Measurements from ENCODE around the gene UGT2B11.
A peak's percentile ranks its signal among the peaks of the same experiment; 100 is the strongest.
"Not testable (repeated sequence)": the region's sequence is repeated elsewhere in the genome, so short reads cannot be mapped to it uniquely, and the experiment has no call there.

UGT2B11 gene

DNA sequence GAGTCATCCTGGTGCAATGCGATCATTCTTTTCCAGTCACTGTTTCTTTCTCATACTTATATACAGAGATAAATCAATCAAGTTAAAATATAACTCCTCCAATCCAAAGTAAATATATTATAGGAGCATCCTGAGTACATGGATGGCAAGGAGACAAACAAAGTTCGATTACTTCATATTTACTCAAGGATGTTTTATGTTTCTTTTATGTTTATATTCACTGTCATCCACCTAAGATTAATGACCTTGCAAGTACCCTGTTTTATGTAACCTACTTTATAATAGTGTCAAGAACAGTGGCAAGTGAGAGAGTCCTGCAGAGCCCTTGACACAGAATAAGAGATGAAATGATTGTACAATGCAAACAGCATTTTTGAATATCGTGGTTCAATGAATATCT lies at the start of gene UGT2B11:
UGT2B11 (minus strand) TSS at position 33 of the 400 bp plus-strand sequence; CDS start at position 7, 26 bp downstream.
- DNase-seq (ENCODE audit: low read depth), result no peak

DNA sequence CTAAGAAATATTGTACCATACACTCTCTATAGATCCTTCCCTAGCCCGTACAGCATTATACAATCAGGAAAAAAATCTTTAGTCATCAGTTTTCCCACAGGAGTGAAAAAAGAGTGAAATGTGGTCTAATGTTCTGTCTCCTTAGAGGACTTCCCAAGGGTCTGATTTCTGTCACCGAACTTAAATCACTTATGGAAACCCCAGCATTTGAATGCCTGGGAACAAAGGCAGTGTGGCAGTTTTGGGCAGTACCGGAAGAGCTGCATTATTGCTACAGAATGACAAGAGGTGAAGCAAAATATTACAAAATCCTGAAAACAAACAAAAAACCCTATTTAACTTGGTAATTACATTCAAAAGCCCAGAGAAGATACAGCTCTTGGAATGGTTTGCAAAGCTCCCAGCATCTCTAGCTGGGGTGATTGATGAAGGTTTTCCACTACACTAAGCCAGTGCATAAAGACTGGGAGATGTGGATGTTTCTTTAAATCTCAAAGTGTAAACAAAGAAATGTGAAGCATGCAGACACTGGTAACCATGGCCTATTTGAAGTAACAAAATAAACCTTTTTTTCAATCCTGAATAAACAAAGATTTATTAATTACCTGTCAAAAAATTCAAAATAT lies 38.7 kb upstream of the UGT2B11 start:
- not testable (repeated sequence) for DNase-seq (ENCODE audit: low read depth)

DNA sequence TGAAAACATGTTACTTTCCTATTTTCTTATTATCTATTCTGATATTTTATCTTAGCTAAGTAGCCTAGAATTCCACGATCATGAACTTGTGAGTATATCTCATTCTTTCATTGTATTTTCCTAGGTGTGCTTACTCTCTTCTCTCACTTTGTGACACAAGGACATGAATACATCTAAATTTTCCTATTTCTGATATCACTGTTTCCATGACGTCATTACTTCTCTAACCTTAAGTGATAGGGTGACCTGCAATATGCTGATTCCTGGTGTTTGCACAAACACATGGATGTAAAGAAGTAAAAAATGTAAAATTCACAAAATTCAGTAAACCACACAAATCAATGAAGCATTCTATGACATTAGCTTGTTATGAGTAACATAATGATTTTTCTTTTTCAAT lies 36.3 kb upstream of the UGT2B11 start:
- DNase-seq (ENCODE audit: low read depth), result not testable (repeated sequence)

DNA sequence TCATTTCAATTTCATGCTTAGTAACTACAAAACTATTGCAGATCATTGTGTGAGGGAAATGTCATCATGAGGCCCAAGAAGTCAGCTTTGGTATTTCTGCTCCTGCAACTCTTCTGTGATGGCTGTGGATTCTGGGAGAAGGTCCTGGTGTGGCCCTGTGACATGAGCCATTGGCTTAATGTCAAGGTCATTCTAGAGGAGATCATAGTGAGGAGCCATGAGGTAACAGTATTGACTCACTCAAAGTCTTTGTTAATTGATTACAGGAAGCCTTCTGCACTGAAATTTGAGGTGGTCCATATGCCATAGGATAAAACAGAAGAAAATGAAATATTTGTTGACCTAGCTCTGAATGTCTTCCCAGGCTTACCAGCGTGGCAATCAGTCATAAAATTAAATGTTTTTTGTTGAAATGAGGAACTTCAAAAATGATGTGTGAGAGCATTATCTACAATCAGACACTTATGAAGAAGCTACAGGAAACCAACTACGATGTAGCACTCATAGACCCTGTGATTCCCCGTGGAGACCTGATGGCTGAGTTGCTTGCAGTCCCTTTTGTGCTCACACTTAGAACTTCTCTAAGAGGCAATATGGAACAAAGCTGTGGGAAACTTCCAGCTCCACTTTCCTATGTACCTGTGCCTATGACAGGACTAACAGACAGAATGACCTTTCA lies 28.2 kb upstream of the UGT2B11 start:
- DNase-seq (ENCODE audit: low read depth), result not testable (repeated sequence)

DNA sequence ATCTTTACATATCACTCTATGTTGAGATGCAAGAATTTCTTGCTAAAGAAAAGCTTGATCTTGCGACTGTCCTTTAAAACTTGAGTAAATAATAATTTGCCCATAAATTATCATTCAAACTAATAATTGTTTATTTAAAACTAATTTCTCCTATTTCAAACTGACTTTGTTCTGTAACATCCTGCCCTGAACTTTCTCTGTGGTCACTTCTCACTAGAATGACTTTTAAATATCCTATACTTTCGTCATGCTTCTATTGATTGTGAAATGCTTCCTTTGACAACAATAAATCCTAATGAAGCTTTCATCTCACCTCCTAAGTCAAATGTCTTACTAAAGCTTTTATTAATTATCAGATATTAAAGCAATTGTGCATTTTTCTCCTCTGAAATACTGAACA lies 27.2 kb upstream of the UGT2B11 start:
- DNase-seq (ENCODE audit: low read depth), result not testable (repeated sequence)

DNA sequence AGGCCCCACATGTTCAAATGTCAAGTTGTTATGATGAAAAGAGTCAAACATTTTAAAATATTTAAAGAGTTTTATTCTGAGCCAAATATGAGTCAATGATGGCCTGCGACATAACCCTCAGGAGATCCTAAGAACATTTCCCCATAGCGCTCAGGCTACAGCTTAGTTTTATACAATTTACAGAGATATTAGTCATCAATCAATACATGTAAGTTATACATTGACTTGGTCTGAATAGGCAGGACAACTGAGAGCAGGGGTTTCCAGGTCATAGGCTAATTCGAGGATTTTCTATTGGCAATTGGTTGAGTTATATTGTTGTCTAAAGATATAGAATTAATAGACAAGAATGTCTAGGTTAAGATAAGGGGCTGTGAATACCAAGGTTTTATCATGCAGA lies 26.2 kb upstream of the UGT2B11 start:
- DNase-seq (ENCODE audit: low read depth), result not testable (repeated sequence)

DNA sequence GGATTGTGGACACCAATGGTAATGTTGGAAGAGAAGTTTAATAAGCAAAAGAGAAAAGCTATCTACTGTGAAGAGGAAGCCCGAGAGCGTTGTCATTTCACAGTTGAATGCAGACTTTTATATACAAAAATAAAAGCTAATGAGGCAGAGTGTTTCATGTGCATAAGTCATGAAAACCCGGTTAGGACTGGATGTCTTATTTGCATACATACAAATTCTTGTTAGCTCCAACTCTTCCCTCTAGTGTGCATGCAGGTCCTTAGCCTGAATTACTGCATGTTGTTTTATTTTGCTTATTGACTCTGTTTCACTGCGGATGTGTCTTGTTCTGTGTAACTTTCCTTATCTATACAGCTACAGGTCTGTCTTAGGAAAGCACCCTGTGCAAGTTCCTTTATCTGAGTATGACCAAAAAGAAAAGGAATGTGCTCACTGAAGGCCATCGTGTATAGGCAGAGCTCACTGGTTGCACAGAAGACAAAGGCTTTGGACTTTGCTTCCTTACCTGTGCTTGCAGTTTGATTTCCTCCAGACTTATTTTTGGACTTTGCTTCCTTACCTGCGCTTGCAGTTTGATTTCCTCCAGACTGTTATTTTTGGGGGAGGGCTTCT lies 25.1 kb upstream of the UGT2B11 start:
- no peak for DNase-seq (ENCODE audit: low read depth)

DNA sequence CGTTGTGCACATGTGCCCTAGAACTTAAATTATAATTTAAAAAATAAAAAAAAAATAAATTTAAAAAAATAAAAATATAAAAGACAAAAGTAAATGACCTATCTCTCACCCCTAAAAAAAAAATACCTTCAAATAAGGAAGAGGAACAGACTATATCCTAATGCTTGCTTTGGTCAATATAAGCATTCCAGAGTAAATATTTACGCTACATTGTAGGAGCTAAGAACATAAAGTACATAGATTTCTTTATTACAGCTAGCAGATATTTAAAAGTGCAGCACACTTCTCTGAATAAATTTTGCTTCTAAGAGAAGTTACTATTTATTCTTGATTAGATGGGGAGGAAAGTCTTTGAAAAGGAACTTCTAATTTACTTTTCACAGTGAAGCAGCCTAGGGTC lies 24.5 kb upstream of the UGT2B11 start:
- DNase-seq (ENCODE audit: low read depth), result no peak

DNA sequence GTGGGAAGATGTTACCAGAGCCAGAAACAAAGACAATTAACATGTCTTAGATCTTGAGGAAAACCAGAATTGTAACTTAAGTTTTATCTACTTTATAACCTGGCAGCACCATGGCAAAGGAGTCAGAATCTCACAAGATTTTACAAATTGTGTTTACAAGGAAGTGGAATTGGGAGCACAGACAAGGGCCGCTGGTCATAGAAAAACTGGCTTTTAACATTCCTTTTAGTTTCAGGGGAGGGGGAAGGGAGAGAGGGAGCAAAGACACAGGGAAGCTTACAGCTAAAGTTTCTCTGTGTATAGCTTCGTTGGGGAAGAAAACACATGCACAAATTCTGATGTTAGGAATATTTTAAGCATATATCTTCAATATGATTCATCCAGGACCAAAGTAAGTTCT lies 10.3 kb upstream of the UGT2B11 start:
- no peak for DNase-seq (ENCODE audit: low read depth)

DNA sequence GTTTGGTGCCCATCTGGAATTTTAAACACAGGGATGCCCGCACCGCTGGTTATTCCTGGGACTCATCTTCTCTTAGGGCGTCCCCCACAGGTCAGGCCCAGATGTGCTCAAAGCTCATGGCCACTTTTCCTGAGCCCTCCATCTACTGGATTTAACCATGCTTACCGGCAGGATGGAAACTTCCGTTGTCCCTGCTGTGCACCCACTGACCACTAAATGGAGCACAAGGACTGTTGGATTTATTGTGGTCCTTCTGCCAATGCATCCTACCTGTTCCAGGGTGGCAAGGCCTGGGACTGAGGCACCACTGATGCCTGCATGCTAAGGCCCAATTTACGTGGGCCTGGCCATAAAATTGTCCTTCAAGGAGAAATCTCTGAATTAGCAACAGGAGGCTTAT lies 8.7 kb upstream of the UGT2B11 start:
- not testable (repeated sequence) for DNase-seq (ENCODE audit: low read depth)

DNA sequence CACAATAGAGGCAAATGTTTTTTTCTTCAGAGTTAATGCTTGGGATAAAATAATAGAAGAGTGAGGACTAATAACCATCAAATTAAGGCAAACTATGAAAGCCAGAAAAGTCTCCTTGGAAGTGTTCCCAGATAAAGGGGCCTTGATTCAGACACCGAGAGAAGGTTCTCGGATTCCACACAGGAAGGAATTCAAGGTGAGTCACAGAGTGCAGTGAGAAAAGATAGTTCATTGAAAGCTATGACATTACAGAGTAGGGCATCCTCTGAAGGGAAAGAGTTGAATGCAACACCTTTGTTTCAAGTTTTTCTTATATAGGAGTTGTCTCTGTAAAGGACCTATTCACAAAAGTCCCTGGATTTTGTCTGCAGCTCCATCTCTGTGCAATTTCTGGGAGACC lies 3.9 kb upstream of the UGT2B11 start:
- not testable (repeated sequence) for DNase-seq (ENCODE audit: low read depth)

DNA sequence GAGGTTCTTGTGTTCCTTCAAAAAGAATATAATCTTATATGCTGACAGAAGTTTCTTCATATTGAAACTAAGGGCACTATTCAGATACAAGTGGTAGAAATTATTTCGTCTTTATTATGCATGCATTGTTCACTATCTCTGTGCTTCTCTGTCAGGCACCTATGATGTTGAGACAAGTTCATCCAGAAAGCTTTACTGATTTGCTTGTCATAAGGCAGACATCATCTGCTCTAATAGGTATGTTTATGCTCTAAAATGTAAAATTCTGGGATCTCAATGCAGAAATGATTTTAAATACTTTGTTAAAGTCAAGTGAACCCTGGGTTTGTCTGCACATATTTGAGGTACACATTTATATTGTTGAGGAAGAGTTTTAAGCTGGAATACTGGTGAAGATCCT lies 3.6 kb downstream of the UGT2B11 start:
- no peak for DNase-seq (ENCODE audit: low read depth)

DNA sequence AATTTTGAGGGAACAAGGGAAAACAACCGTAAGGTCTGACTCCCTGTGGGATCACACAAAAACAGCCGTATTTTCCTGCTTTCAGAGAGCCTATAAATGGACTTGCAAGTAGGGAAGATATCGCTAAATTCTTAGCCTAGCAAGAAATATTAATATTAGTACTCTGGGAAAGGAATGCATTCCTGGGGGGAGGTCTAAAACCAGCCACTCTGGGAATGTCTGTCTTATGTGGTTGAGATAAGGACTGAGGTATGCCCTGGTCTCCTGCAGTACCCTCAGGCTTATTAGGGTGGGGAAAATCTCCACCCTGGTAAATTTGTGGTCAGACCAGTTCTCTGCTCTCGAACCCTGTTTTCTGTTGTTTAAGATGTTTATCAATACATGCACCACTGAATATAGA lies 16.0 kb downstream of the UGT2B11 start:
- DNase-seq (ENCODE audit: low read depth), result not testable (repeated sequence)

DNA sequence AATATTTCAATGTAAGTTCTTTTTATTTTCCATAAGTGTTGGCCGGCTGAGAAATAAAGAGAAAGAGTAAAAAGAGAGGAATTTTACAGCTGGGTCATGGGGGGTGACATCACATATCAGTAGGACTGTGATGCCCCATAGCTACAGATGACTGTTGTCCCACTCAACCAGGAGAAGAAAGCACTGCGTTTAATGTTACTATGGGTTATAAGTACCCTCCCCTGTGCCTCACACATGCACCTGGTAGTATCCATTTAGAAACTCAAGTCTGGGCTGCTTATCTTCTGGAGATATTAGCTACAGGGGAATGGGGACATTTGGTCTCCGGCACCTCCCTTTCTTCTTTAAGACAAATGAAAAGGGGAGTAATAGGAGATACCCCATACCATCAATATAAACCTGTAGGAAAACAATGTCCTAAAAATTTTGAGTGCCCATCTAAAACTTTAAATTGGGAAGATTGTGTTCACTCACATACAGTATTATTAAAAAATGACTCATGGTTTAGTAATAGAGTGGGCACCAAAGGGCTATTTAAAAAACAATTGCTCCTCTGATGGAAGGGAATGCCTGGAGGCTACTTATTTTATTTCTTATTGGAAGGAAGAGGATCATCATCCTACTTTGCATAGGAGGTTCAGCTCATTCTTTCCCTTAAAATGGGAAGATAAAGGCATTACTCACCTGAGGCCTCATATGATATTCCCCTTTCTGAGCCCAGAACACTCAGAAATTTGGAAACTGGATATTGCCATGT lies 18.2 kb downstream of the UGT2B11 start:
- DNase-seq (ENCODE audit: low read depth), result no peak

DNA sequence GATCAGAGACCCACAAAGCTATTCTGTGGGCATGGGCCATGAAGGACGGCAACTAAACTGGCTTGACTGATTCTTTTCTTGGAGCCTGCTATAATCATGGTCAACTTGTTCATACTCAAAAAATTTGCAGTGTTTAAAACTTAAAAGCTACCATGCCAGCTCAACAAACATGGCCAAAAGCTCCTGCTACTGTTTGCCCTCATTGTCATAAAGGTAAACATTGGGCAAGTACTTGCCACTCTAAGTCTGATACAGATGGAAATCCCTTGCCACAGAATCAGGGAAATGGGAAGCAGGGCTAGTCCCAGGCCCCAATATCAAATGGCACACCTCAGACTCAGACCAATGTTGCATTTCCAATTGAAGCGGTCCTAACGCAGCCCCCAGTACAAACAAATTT lies 20.4 kb downstream of the UGT2B11 start:
- DNase-seq (ENCODE audit: low read depth), result no peak

DNA sequence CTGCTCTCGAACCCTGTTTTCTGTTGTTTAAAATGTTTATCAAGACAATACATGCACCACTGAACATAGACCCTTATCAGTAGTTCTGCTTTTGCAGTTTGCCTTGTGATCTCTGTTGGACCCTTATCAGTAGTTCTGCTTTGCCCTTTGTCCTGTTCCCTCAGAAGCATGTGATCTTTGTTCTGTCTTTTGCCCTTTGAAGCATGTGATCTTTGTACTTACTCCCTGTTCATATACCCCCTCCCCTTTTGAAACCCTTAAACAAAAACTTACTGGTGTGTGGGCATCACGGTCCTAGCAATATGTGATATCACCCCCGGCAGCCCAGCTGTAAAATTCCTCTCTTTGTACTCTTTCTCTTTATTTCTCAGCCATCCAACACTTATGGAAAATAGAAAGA lies 22.6 kb downstream of the UGT2B11 start:
- not testable (repeated sequence) for DNase-seq (ENCODE audit: low read depth)

DNA sequence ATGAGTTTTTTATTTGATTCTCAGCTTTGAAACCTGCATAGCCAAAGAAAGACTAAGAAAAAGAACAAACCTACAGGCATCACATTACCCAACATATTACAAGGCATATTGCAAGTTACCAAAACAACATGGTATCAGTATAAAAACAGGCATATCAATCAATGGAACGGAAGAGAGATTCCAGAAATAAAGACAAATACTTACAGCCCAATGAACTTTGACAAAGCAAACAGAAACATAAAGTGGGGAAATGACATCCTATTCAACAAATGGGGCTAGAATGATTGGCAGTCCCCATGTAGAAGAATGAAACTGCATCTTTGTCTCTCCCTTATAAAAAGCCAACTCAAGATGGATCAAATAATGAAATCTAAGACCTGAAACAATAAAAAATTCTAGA lies 23.9 kb downstream of the UGT2B11 start:
- not testable (repeated sequence) for DNase-seq (ENCODE audit: low read depth)

DNA sequence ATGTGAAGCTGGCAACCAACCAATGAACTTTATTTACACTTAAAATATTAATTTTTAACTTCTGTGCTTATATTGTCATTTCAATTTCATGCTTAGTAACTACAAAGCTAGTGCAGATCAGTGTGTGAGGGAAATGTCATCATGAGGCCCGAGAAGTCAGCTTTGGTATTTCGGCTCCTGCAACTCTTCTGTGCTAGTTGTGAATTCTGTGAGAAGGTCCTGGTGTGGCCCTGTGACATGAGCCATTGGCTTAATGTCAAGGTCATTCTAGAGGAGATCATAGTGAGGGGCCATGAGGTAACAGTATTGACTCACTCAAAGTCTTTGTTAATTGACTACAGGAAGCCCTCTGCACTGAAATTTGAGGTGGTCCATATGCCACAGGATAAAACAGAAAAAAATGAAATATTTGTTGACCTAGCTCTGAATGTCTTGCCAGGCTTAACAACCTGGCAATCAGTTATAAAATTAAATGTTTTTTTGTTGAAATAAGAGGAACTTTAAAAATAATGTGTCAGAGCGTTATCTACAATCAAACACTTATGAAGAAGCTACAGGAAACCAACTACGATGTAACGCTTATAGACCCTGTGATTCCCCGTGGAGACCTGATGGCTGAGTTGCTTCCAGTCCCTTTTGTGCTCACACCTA lies 32.9 kb downstream of the UGT2B11 start:
- not testable (repeated sequence) for DNase-seq (ENCODE audit: low read depth)

DNA sequence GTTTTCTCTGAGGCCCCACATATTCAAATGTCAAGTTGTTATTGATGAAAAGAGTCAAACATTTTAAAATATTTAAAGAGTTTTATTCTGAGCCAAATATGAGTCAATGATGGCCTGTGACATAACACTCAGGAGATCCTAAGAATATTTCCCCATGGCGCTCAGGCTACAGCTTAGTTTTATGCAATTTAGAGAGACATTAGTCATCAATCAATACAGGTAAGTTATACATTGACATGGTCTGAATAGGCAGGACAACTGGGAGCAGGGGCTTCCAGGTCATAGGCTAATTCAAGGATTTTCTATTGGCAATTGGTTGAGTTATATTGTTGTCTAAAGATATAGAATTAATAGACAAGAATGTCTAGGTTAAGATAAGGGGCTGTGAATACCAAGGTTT lies 34.7 kb downstream of the UGT2B11 start:
- DNase-seq (ENCODE audit: low read depth), result not testable (repeated sequence)

DNA sequence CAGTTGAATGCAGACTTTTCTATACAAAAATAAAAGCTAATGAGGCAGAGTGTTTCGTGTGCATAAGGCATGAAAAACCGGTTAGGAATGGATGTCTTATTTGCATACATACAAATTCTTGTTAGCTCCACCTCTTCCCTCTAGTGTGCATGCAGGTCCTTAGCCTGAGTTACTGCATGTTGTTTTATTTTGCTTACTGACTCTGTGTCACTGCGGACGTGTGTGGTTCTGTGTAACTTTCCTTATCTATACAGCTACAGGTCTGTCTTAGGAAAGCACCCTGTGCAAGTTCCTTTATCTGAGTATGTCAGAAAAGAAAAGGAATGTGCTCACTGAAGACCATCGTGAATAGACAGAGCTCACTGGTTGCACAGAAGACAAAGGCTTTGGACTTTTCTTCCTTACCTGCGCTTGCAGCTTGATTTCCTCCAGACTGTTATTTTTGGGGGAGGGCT lies 35.8 kb downstream of the UGT2B11 start:
- DNase-seq (ENCODE audit: low read depth), result not testable (repeated sequence)

DNA sequence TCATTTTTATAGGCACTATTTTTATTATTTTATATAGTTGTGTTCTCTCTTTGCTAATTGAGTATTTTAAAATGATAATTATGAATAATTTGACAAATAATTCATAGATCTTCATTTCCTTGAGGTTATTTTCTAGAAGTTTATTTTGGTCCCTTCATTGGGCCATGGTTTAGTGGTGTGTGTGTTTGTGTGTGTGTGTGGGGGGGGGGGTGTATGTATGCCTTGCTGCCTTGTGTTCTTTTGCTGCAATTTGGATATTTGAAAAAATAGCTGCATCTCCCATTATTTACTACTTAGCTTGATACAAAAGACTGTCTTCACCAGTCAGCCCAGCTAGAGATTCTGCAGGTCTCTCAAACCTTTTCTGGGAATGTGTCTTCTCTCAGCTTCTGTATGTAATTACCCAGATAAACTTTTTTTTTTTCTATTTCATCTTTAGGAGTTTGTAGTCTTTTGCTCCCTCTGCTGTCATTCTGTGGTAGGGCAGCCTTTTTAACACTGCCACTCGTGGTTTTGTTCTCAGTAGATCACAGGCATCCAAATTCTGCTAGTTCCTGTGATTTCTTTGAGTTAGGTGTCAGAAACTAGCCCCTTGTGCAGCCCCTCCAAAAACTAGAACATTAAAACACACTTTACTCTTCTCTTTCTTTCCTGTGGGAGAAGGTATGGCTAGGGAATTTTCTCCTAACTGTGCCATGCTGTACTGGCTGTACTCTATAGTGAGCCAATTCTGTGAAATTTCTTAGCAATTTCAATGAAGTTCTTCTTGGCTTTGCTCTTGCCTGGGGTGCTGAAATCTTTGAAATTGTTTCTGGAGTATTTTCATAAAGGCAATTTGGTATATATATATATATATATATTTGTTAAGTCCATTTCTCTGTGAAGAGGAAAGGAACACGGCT lies 44.1 kb downstream of the UGT2B11 start:
- DNase-seq (ENCODE audit: low read depth), result peak; percentile 16
